Measurements from ENCODE around the gene ZNF629.

Gene ZNF629

GRCh38 chr16:30785126-30786106 is 1.6 kb downstream of the ZNF629 start:
- H3K36me3 ChIP-seq (replicated peaks; ENCODE audit: insufficient read depth, low read length) = no peaks in the 10 kb centered on the region
- no peak overlapping the region for H2AFZ ChIP-seq (ENCODE audit: low read length)
- no peaks in the 10 kb centered on the region for H4K20me1 ChIP-seq (ENCODE audit: insufficient read depth, low read length)
- no peak for DNase-seq
- no peaks in the 10 kb centered on the region for H3K9me2 ChIP-seq (replicated peaks; ENCODE audit: insufficient read depth, low read length)
- H3K27ac ChIP-seq (ENCODE audit: low read length) = no peak overlapping the region
- no peaks in the 10 kb centered on the region for H3K4me1 ChIP-seq (ENCODE audit: low read length)
- no peaks in the 10 kb centered on the region for H3F3A ChIP-seq (ENCODE audit: insufficient read depth, low read length)
- no peak overlapping the region for H3K4me2 ChIP-seq (ENCODE audit: low read depth, low read length)
- no peaks in the 10 kb centered on the region for H3K9me3 ChIP-seq (replicated peaks; ENCODE audit: insufficient read depth, low read length)
- no peak overlapping the region for H3K4me3 ChIP-seq (ENCODE audit: low read length)
- no peaks in the 10 kb centered on the region for H3K27me3 ChIP-seq (replicated peaks; ENCODE audit: insufficient read depth, low read length)
- H3K9ac ChIP-seq (ENCODE audit: low read length) = no peak overlapping the region
- no peak for TF ChIP-seq CTCF (IDR thresholded peaks at IDR 0.05; ENCODE audit: low read length)
- TF ChIP-seq EZH2 (optimal IDR thresholded peaks at IDR 0.05; ENCODE audit: low read depth, low read length) = no peak
- TF ChIP-seq EZH2phosphoT487 (IDR thresholded peaks at IDR 0.05; ENCODE audit: low read length) = no peak
- H3K79me2 ChIP-seq (ENCODE audit: low read length) = no peaks in the 10 kb centered on the region

DNA sequence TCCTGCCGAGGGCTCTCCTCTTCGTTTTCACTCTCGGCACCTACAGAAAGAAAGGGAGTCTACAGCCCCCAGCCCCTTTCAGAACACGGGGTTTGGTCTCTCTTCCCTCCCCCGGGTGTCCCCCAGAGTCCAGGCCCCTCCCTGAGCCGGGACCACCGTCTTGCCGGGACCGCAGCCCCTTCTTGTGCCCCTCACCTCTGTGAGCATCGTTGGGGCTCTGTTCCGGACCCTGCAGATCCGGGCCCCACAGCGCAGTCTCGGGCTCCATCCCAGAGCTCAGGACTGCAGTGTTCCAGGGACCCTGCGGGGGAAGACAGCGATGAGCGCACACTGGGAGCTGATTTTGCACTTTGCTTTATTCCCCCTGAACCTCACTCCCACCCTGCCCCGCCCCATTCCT is 2.8 kb downstream of the ZNF629 start:
- Histone ChIP-seq H3K4me3 (ENCODE audit: low read length) (no peak overlapping the region), H3K9me2 (replicated peaks; ENCODE audit: insufficient read depth, low read length) (no peaks in the 10 kb centered on the region), H3K27ac (ENCODE audit: low read length) (no peak overlapping the region), H3K9me3 (replicated peaks; ENCODE audit: insufficient read depth, low read length) (no peaks in the 10 kb centered on the region), H3K4me2 (ENCODE audit: low read depth, low read length) (no peak overlapping the region), H3K4me1 (ENCODE audit: low read length) (no peaks in the 10 kb centered on the region), H3K36me3 (replicated peaks; ENCODE audit: insufficient read depth, low read length) (no peaks in the 10 kb centered on the region), H3K27me3 (replicated peaks; ENCODE audit: insufficient read depth, low read length) (no peaks in the 10 kb centered on the region), H4K20me1 (ENCODE audit: insufficient read depth, low read length) (no peaks in the 10 kb centered on the region), H3K9ac (ENCODE audit: low read length) (no peak overlapping the region), H3F3A (ENCODE audit: insufficient read depth, low read length) (no peaks in the 10 kb centered on the region), H3K79me2 (ENCODE audit: low read length) (no peaks in the 10 kb centered on the region), H2AFZ (ENCODE audit: low read length) (no peak overlapping the region)
- TF ChIP-seq EZH2phosphoT487 (IDR thresholded peaks at IDR 0.05; ENCODE audit: low read length) = no peak
- TF ChIP-seq CTCF (IDR thresholded peaks at IDR 0.05; ENCODE audit: low read length) = no peak
- no peak for TF ChIP-seq EZH2 (optimal IDR thresholded peaks at IDR 0.05; ENCODE audit: low read depth, low read length)
- DNase-seq = no peak

- no peaks in the 10 kb centered on the region for H3K9me2 ChIP-seq (replicated peaks; ENCODE audit: insufficient read depth, low read length)
- no peaks in the 10 kb centered on the region for H4K20me1 ChIP-seq (ENCODE audit: insufficient read depth, low read length)
- no peaks in the 10 kb centered on the region for H3K9me3 ChIP-seq (replicated peaks; ENCODE audit: insufficient read depth, low read length)
- H3K27ac ChIP-seq (ENCODE audit: low read length) = no peak overlapping the region
- H3K79me2 ChIP-seq (ENCODE audit: low read length) = no peaks in the 10 kb centered on the region
- no peak overlapping the region for H2AFZ ChIP-seq (ENCODE audit: low read length)
- H3F3A ChIP-seq (ENCODE audit: insufficient read depth, low read length) = no peaks in the 10 kb centered on the region
- H3K36me3 ChIP-seq (replicated peaks; ENCODE audit: insufficient read depth, low read length) = no peaks in the 10 kb centered on the region
- H3K4me3 ChIP-seq (ENCODE audit: low read length) = no peak overlapping the region
- DNase-seq = no peak
- no peak overlapping the region for H3K4me2 ChIP-seq (ENCODE audit: low read depth, low read length)
- H3K9ac ChIP-seq (ENCODE audit: low read length) = no peak overlapping the region
- no peaks in the 10 kb centered on the region for H3K27me3 ChIP-seq (replicated peaks; ENCODE audit: insufficient read depth, low read length)
- TF ChIP-seq EZH2 (optimal IDR thresholded peaks at IDR 0.05; ENCODE audit: low read depth, low read length) (no peak), CTCF (IDR thresholded peaks at IDR 0.05; ENCODE audit: low read length) (no peak), EZH2phosphoT487 (IDR thresholded peaks at IDR 0.05; ENCODE audit: low read length) (no peak)
- H3K4me1 ChIP-seq (ENCODE audit: low read length) = no peaks in the 10 kb centered on the region
These were observed 3.5 kb downstream of the ZNF629 start for GRCh38 chr16:30783280-30784109.
